Thyroid gland (tissue), 4 donors: ENCODE measurements around the gene SMKR1.

Experiments used
- CTCF ChIP-seq, 6 experiments: fragments of 200-600 bp in 3 of 6; fragments of 450-650 bp in 3 of 6; sonication (generic) in 3 of 6; IDR thresholded peaks; one replicate each; pipeline ENCODE4 v1.5.1; 2016 to 2019; ENCODE audit warnings: antibody characterized with exemption in 6 of 6, mild to moderate bottlenecking in 2 of 6, inconsistent platforms in 1 of 6, moderate library complexity in 1 of 6
- POLR2A ChIP-seq, 2 donors: fragments of 450-650 bp; IDR thresholded peaks; one replicate each; pipeline ENCODE4 v1.6.1; 2017; ENCODE audit warnings: antibody characterized with exemption in 2 of 2, mild to moderate bottlenecking in 2 of 2, moderate library complexity in 1 of 2

DNA sequence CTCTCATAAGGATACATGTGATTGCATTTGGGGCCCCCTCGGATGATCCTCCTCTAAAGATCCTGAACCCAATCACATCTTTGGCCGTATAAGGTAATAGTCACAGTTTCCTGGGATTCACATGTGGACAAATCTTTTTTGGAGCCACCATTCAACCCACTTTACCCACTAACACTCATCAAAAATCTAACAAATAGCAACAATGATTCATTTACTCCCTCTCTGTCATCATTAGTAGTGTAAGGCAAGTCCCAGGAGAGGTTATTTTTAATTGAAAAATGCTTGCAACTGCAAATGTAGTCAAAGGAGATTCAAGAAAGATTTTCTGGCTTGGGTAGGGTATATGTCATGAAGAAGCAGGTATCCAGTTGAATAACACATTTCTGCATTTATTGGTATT is 9.9 kb upstream of the SMKR1 start:
- no peak for TF ChIP-seq POLR2A (IDR thresholded peaks at IDR 0.05)
- TF ChIP-seq CTCF (IDR thresholded peaks at IDR 0.05) = no peak
